ENCODE results near the gene PRKCI.

Gene PRKCI

DNA sequence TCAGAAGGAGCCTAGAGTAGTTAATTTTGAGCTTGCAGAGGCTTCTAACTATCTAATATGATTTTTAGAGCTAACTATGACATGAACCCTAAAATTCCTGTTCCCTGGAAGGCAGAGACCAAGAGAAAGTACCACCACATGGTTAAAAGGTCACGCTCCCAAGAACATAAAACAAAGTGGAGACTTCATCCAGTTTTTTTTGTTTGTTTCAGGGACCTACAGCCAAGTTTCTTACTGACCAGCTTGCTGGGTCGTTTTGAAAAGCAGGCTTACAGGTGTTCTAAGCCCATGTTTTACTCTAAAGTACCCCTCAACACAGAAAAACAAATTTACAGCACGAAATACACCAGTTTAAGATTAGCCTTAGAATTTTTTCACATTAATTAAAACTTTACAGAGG, 95.7 kb downstream of the PRKCI start (continued):
- TF ChIP-seq, protein P1, sequence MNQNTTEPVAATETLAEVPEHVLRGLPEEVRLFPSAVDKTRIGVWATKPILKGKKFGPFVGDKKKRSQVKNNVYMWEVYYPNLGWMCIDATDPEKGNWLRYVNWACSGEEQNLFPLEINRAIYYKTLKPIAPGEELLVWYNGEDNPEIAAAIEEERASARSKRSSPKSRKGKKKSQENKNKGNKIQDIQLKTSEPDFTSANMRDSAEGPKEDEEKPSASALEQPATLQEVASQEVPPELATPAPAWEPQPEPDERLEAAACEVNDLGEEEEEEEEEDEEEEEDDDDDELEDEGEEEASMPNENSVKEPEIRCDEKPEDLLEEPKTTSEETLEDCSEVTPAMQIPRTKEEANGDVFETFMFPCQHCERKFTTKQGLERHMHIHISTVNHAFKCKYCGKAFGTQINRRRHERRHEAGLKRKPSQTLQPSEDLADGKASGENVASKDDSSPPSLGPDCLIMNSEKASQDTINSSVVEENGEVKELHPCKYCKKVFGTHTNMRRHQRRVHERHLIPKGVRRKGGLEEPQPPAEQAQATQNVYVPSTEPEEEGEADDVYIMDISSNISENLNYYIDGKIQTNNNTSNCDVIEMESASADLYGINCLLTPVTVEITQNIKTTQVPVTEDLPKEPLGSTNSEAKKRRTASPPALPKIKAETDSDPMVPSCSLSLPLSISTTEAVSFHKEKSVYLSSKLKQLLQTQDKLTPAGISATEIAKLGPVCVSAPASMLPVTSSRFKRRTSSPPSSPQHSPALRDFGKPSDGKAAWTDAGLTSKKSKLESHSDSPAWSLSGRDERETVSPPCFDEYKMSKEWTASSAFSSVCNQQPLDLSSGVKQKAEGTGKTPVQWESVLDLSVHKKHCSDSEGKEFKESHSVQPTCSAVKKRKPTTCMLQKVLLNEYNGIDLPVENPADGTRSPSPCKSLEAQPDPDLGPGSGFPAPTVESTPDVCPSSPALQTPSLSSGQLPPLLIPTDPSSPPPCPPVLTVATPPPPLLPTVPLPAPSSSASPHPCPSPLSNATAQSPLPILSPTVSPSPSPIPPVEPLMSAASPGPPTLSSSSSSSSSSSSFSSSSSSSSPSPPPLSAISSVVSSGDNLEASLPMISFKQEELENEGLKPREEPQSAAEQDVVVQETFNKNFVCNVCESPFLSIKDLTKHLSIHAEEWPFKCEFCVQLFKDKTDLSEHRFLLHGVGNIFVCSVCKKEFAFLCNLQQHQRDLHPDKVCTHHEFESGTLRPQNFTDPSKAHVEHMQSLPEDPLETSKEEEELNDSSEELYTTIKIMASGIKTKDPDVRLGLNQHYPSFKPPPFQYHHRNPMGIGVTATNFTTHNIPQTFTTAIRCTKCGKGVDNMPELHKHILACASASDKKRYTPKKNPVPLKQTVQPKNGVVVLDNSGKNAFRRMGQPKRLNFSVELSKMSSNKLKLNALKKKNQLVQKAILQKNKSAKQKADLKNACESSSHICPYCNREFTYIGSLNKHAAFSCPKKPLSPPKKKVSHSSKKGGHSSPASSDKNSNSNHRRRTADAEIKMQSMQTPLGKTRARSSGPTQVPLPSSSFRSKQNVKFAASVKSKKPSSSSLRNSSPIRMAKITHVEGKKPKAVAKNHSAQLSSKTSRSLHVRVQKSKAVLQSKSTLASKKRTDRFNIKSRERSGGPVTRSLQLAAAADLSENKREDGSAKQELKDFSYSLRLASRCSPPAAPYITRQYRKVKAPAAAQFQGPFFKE (tag by site-specific recombination; IDR thresholded peaks at IDR 0.05; ENCODE audit: borderline replicate concordance) = no peak
- no peak for TF ChIP-seq YY1 (tag by site-specific recombination; IDR thresholded peaks at IDR 0.05)
- TF ChIP-seq ZNF426 (tag by site-specific recombination; IDR thresholded peaks at IDR 0.05) = no peak
- no peak for TF ChIP-seq ZNF37A (tag by site-specific recombination; IDR thresholded peaks at IDR 0.05)
- TF ChIP-seq ZNF610 (tag by site-specific recombination; IDR thresholded peaks at IDR 0.05; ENCODE audit: borderline replicate concordance) = no peak

DNA sequence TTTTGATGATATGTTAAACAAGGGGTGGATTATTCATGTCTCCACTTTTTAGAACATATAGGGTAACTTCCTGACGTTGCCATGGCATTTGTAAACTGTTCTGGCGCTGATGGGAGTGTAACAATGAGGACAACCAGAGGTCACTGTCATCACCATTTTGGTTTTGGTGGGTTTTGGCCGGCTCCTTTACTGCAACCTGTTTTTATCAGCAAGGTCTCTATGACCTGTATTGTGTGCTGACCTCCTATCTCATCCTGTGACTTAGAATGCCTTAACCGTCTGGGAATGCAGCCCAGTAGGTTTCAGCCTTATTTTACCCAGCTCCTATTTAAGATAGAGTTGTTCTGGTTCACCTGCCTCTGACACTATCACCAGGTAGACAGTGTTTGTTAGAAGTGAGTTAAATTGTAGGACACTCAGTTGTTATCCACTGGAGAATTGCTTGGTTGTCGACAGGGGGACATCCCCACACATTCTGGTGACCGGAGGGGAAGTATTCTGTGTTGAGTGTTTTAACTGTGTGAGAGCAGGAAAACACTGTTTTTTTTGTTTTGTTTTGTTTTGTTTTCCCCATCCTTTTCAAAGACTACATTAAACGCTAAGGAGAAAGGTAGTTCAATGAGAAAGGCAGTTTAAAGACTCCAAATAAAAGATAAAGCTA, 98.4 kb downstream of the PRKCI start:
- no peaks in the 10 kb centered on the region for H3K4me1 ChIP-seq (ENCODE audit: control insufficient read depth, insufficient read depth, low read length)
- H3K36me3 ChIP-seq (ENCODE audit: control insufficient read depth in 2 of 2, insufficient read depth in 1 of 2, low read length in 2 of 2) = no peaks in the 10 kb centered on the region
- TF ChIP-seq HOXA7 (CRISPR knock-in tag; IDR thresholded peaks at IDR 0.05; ENCODE audit: borderline replicate concordance) (no peak), ZNF677 (tag by site-specific recombination; IDR thresholded peaks at IDR 0.05) (no peak), ZNF394 (tag by site-specific recombination; IDR thresholded peaks at IDR 0.05; ENCODE audit: borderline replicate concordance) (no peak), ZSCAN16 (tag by site-specific recombination; IDR thresholded peaks at IDR 0.05) (no peak)
- ChIA-PET POLR2A (interaction anchor here (2.0 kb wide), 1 partner anchor 37 kb away, joined by 7 read pairs; the partner anchor contains the start of gene SKIL), CTCF (interaction anchor here (1.5 kb wide), 1 partner anchor 11 kb away, joined by 3 read pairs; no protein-coding TSS in a partner anchor)
- H3K4me3 ChIP-seq (ENCODE audit: low read depth, low read length) = no peak overlapping the region
- no peaks in the 10 kb centered on the region for H3K9me3 ChIP-seq (ENCODE audit: control insufficient read depth, insufficient read depth, low read depth, low read length)
- no peak overlapping the region for H3K27ac ChIP-seq (ENCODE audit: extremely low read depth, low read depth, low read length)

DNA sequence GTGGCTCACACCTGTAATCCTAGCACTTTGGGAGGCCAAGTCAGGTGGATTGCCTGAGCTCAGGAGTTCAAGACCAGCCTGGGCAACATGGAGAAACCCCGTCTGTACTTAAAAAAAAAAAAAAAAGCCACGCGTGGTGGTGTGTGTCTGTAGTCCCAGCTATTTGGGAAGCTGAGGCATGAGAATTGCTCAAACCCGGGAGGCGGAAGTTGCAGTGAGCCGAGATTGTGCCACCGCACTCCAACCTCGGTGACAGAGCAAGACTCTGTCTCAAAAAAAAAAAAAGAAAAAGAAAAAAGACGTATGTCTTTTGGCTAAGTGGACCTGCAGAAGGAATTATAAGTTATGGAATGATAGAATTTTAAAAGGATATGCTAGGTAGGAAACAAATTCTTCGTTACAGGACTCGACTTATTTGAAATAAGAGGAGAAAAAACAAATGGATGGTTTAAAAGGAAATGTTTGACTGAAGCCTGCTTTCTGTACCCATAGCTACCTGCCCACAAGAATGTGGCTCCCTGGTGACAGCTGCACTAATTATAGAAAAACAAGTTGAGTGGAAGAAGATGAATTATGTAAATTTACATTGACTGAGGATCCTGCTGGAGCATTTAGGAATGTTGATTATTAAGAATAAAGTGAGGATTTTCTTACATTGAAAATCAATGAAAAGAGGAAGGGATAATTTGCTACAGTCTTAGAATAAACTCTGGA, 99.3 kb downstream of the PRKCI start:
- ChIA-PET POLR2A (interaction anchor here (2.0 kb wide), 1 partner anchor 36 kb away, joined by 7 read pairs; the partner anchor contains the start of gene SKIL), CTCF (interaction anchor here (1.5 kb wide), 1 partner anchor 12 kb away, joined by 3 read pairs; no protein-coding TSS in a partner anchor)
- no peaks in the 10 kb centered on the region for H3K36me3 ChIP-seq (ENCODE audit: control insufficient read depth in 2 of 2, insufficient read depth in 1 of 2, low read length in 2 of 2)

More for the DNA sequence above, 99.3 kb downstream of the PRKCI start:
- H3K27ac ChIP-seq (ENCODE audit: extremely low read depth, low read depth, low read length) = no peak overlapping the region
- no peaks in the 10 kb centered on the region for H3K9me3 ChIP-seq (ENCODE audit: control insufficient read depth, insufficient read depth, low read depth, low read length)
- no peak overlapping the region for H3K4me3 ChIP-seq (ENCODE audit: low read depth, low read length)
- no peaks in the 10 kb centered on the region for H3K4me1 ChIP-seq (ENCODE audit: control insufficient read depth, insufficient read depth, low read length)
- TF ChIP-seq ZNF658 (tag by site-specific recombination; IDR thresholded peaks at IDR 0.05) (no peak), ZNF664 (tag by site-specific recombination; IDR thresholded peaks at IDR 0.05) (no peak), ZNF530 (tag by site-specific recombination; IDR thresholded peaks at IDR 0.05; ENCODE audit: low read depth) (no peak), ZBTB20 (tag by site-specific recombination; IDR thresholded peaks at IDR 0.05) (no peak), SCRT1 (tag by site-specific recombination; IDR thresholded peaks at IDR 0.05; ENCODE audit: borderline replicate concordance) (no peak), ZNF354C (tag by site-specific recombination; IDR thresholded peaks at IDR 0.05; ENCODE audit: borderline replicate concordance, low read depth) (no peak), YY1 (tag by site-specific recombination; IDR thresholded peaks at IDR 0.05) (no peak)
- TF ChIP-seq, protein P2, sequence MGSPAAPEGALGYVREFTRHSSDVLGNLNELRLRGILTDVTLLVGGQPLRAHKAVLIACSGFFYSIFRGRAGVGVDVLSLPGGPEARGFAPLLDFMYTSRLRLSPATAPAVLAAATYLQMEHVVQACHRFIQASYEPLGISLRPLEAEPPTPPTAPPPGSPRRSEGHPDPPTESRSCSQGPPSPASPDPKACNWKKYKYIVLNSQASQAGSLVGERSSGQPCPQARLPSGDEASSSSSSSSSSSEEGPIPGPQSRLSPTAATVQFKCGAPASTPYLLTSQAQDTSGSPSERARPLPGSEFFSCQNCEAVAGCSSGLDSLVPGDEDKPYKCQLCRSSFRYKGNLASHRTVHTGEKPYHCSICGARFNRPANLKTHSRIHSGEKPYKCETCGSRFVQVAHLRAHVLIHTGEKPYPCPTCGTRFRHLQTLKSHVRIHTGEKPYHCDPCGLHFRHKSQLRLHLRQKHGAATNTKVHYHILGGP (tag by site-specific recombination; IDR thresholded peaks at IDR 0.05) = no peak

Measured in HEK293 (cell line).